Caco-2 (cell line): ENCODE data around the gene GIPR. TPM values are rescaled to one million over a fixed set of nuclear protein-coding genes. Genes with fewer than 3 reads are reported as not detected.

Experiments
- BruUV-seq: library from RNA; stranded (reverse); fragments of 400-500 nt; replicated peaks from 2 replicates; lab custom pipeline; 2021; lab: Mats Ljungman, UMichigan
- CTCF ChIA-PET: fragments of 300-600 bp; sonication (Branson Sonifier 250); formaldehyde crosslinking; loops from one replicate; lab custom pipeline; 2022; ENCODE audit warnings: antibody characterized with exemption; lab: Charles Lee
- POLR2A ChIA-PET: fragments of 300-600 bp; sonication (Branson Sonifier 250); formaldehyde crosslinking; loops from one replicate; lab custom pipeline; 2022; ENCODE audit warnings: antibody characterized with exemption; lab: Charles Lee
- DNase-seq, 2 experiments: peaks; one replicate each; pipeline versions ENCODE4 v3.0.0 to v3.0.0-alpha.2; 2020 to 2022
- H3K27me3 ChIP-seq: replicated peaks from 2 replicates; pipeline ENCODE4 v1.6.0; 2011; ENCODE audit warnings: low read length; ENCODE audit not compliant: control insufficient read depth, insufficient read depth
- H3K36me3 ChIP-seq: 2 replicates; pipeline ENCODE4 v1.5.1; 2011; ENCODE audit warnings: low read length; ENCODE audit not compliant: control insufficient read depth, insufficient read depth
- H3K4me1 ChIP-seq: fragments of 250-450 bp; sonication (Bioruptor Pico); 2 replicates; pipeline ENCODE4 v1.5.1; 2020; ENCODE audit warnings: mild to moderate bottlenecking
- H3K4me3 ChIP-seq: 2 replicates; pipeline ENCODE4 v1.5.1; 2011; ENCODE audit warnings: low read depth, mild to moderate bottlenecking, control low read depth, low read length
- H3K9me3 ChIP-seq: fragments of 250-450 bp; sonication (Bioruptor Pico); 2 replicates; pipeline ENCODE4 v1.5.1; 2020; ENCODE audit warnings: mild to moderate bottlenecking, moderate library complexity
- H3K27ac Mint-ChIP-seq: one replicate; pipeline ENCODE4 v1.8.0; 2022; ENCODE audit warnings: mixed read lengths; ENCODE audit not compliant: unreplicated experiment
- H3K27me3 Mint-ChIP-seq: one replicate; pipeline ENCODE4 v1.8.0; 2022; ENCODE audit warnings: mixed read lengths; ENCODE audit not compliant: insufficient read depth, unreplicated experiment
- H3K36me3 Mint-ChIP-seq: one replicate; pipeline ENCODE4 v1.8.0; 2022; ENCODE audit warnings: mild to moderate bottlenecking, mixed read lengths; ENCODE audit not compliant: insufficient read depth, unreplicated experiment
- H3K4me1 Mint-ChIP-seq: one replicate; pipeline ENCODE4 v1.8.0; 2022; ENCODE audit warnings: low read depth, mixed read lengths; ENCODE audit not compliant: unreplicated experiment
- H3K4me3 Mint-ChIP-seq: one replicate; pipeline ENCODE4 v1.8.0; 2022; ENCODE audit warnings: mild to moderate bottlenecking, moderate library complexity, mixed read lengths; ENCODE audit not compliant: unreplicated experiment
- H3K9me3 Mint-ChIP-seq: one replicate; pipeline ENCODE4 v1.8.0; 2022; ENCODE audit warnings: mixed read lengths; ENCODE audit not compliant: unreplicated experiment
- intact Hi-C: fragments of 100-400 bp; cut with micrococcal nuclease; formaldehyde crosslinking; loops from one replicate; pipeline ENCODE4 v1.10.0; 2022; ENCODE audit not compliant: unreplicated experiment
- total RNA-seq: library from RNA; stranded (reverse); gene quantifications from 2 replicates; pipeline ENCODE4 v1.2.3, GENCODE V29; 2022
- TF ChIP-seq, protein P1 (sequence below), 2 experiments: fragments of 200-600 bp in 1 of 2; IDR thresholded peaks; 1 replicate in 1 of 2; 2 replicates in 1 of 2; pipeline versions ENCODE4 v1.5.1 to v1.8.0; 2011 to 2022; ENCODE audit warnings: antibody characterized with exemption in 1 of 2, control low read depth in 1 of 2, inconsistent platforms in 1 of 2, low read depth in 1 of 2, low read length in 1 of 2, mild to moderate bottlenecking in 1 of 2, moderate library complexity in 1 of 2; ENCODE audit not compliant: insufficient read depth in 1 of 2, severe bottlenecking in 1 of 2, unreplicated experiment in 1 of 2

Gene GIPR
- total RNA-seq, 1 experiment from 2014 or later: 2.6 TPM

GRCh38 chr19:45636275-45636674 is 31.7 kb upstream of the GIPR start:
- Mint-ChIP-seq H3K27me3 (no peaks in the 10 kb centered on the region), H3K9me3 (no peaks in the 10 kb centered on the region), H3K4me1 (peaks cover 15% of the 10 kb centered on the region), H3K27ac (no peak overlapping the region), H3K36me3 (peaks cover 13% of the 10 kb centered on the region), H3K4me3 (no peak overlapping the region)
- ChIA-PET POLR2A (no interaction called here), CTCF (no interaction called here)
- DNase-seq: no peak
- peaks cover 14% of the 10 kb centered on the region for H3K4me1 ChIP-seq
- intact Hi-C loops: no loop called here
- TF ChIP-seq, protein P1, sequence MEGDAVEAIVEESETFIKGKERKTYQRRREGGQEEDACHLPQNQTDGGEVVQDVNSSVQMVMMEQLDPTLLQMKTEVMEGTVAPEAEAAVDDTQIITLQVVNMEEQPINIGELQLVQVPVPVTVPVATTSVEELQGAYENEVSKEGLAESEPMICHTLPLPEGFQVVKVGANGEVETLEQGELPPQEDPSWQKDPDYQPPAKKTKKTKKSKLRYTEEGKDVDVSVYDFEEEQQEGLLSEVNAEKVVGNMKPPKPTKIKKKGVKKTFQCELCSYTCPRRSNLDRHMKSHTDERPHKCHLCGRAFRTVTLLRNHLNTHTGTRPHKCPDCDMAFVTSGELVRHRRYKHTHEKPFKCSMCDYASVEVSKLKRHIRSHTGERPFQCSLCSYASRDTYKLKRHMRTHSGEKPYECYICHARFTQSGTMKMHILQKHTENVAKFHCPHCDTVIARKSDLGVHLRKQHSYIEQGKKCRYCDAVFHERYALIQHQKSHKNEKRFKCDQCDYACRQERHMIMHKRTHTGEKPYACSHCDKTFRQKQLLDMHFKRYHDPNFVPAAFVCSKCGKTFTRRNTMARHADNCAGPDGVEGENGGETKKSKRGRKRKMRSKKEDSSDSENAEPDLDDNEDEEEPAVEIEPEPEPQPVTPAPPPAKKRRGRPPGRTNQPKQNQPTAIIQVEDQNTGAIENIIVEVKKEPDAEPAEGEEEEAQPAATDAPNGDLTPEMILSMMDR (IDR thresholded peaks at IDR 0.05; ENCODE audit: insufficient read depth in 1 of 2, low read depth in 1 of 2, low read length in 1 of 2, severe bottlenecking in 1 of 2, unreplicated experiment in 1 of 2): no peak
- no peaks in the 10 kb centered on the region for H3K36me3 ChIP-seq
- H3K27me3 ChIP-seq: no peaks in the 10 kb centered on the region
- no peaks in the 10 kb centered on the region for H3K9me3 ChIP-seq
- no TSS peak for BruUV-seq
- H3K4me3 ChIP-seq: no peak overlapping the region

DNA sequence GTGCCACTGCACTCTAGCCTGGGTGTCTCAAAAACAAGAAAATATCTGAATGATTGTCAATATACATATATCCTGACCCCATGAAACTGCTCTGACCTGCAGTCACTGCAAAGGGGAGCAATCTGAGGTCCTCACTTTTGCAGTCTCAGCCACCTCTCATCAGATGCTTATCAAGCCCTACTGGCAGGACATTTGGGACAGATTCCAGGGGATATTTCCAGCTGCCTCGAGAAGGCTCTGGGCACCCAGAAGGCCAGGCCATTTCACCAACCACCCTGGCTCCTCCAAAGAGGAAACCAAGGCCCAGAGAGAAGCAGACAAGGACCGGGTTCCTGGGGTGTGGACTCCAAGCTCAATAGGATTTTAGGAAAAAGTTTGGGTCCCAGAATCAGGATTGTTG is 31.1 kb upstream of the GIPR start:
- DNase-seq: no peak
- Mint-ChIP-seq H3K27me3 (no peaks in the 10 kb centered on the region), H3K36me3 (peaks cover 20% of the 10 kb centered on the region), H3K9me3 (no peaks in the 10 kb centered on the region), H3K27ac (no peak overlapping the region), H3K4me3 (no peak overlapping the region), H3K4me1 (peaks cover 18% of the 10 kb centered on the region)
- H3K36me3 ChIP-seq: no peaks in the 10 kb centered on the region
- H3K4me1 ChIP-seq: peaks cover 14% of the 10 kb centered on the region
- TF ChIP-seq, protein P1 (IDR thresholded peaks at IDR 0.05; ENCODE audit: insufficient read depth in 1 of 2, low read depth in 1 of 2, low read length in 1 of 2, severe bottlenecking in 1 of 2, unreplicated experiment in 1 of 2): no peak
- CTCF ChIA-PET: interaction anchor here (0.7 kb wide), 1 partner anchor 142 kb away, joined by 5 read pairs; no protein-coding TSS in a partner anchor
- POLR2A ChIA-PET: no interaction called here
- H3K27me3 ChIP-seq: no peaks in the 10 kb centered on the region
- H3K9me3 ChIP-seq: no peaks in the 10 kb centered on the region
- BruUV-seq: TSS peak; percentile 38
- H3K4me3 ChIP-seq: no peak overlapping the region
- intact Hi-C loops: no loop called here

DNA sequence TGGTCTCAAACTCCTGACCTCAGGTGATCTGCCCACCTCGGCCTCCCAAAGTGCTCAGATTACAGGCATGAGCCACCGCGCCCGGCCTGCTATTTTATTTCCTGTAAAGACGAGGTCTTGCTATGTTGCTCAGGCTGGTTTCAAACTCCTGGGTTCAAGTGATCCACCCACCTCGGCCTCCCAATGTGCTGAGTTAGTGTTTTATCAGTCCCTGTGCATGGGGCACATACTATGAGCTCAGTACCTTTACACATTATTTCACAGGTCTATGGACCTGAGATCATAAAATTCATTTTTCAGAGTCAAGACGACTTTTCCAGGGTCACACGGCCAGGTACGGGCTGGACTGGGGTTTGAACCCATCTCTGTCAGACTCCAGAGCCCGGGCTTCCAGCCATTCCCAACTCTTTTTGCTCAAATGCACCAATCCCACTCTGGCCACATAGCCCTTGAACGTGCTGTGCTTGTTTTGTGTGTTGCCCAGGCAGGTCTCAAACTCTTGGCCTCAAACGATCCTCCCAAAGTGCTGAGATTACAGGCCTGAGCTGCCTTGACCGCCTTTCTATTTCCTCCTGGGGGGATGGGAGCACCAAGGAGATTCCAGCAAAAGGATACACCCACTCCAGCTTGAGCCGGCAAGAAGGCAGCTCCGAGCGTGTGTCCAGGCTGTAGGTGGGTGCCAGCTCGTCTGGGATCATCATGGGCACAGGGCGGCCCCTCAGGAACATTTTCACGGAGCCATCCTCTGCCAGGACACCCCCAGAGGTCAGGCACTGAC is 29.9 kb upstream of the GIPR start:
- peaks cover 22% of the 10 kb centered on the region for H3K4me1 Mint-ChIP-seq
- ChIA-PET CTCF (interaction anchor here (1.3 kb wide), 1 partner anchor 80 kb away, joined by 4 read pairs; no protein-coding TSS in a partner anchor), POLR2A (no interaction called here)
- H3K4me3 Mint-ChIP-seq: peak overlapping the region; percentile 75
- H3K4me3 ChIP-seq: peak overlapping the region; percentile 53
- BruUV-seq: TSS peak; percentile 48
- H3K36me3 Mint-ChIP-seq: peaks cover 21% of the 10 kb centered on the region
- intact Hi-C loops: no loop called here
- TF ChIP-seq, protein P1 (IDR thresholded peaks at IDR 0.05; ENCODE audit: insufficient read depth in 1 of 2, low read depth in 1 of 2, low read length in 1 of 2, severe bottlenecking in 1 of 2, unreplicated experiment in 1 of 2): no peak
- no peaks in the 10 kb centered on the region for H3K9me3 Mint-ChIP-seq
- peak overlapping the region; percentile 83 for H3K27ac Mint-ChIP-seq
- no peaks in the 10 kb centered on the region for H3K27me3 ChIP-seq
- no peaks in the 10 kb centered on the region for H3K27me3 Mint-ChIP-seq
- H3K36me3 ChIP-seq: no peaks in the 10 kb centered on the region
- peaks cover 19% of the 10 kb centered on the region for H3K4me1 ChIP-seq
- H3K9me3 ChIP-seq: no peaks in the 10 kb centered on the region
- no peak for DNase-seq
